ENCODE data around the gene CSRNP2.
A peak's percentile ranks its signal among the peaks of the same experiment; 100 is the strongest.
"Not testable (repeated sequence)": the region's sequence is repeated elsewhere in the genome, so short reads cannot be mapped to it uniquely, and the experiment has no call there.

CSRNP2 gene

GRCh38 chr12:51083126-51083833 lies at the start of gene CSRNP2:
TSS of gene CSRNP2 (minus strand) at chr12:51083596. CDS start at chr12:51076561, 7,035 bp downstream.
- DNase-seq = peak; percentile 95

- DNase-seq = no peak
These were observed 49.3 kb upstream of the CSRNP2 start for GRCh38 chr12:51132693-51133092.

- DNase-seq = no peak
These were observed 48.5 kb upstream of the CSRNP2 start for GRCh38 chr12:51131745-51132521.

- no peak for DNase-seq
These were observed 45.5 kb upstream of the CSRNP2 start for GRCh38 chr12:51128919-51129318.

GRCh38 chr12:51127050-51127729 lies 43.8 kb upstream of the CSRNP2 start:
- DNase-seq = no peak

- no peak for DNase-seq
These were observed 42.9 kb upstream of the CSRNP2 start for GRCh38 chr12:51126297-51126696.

- DNase-seq = no peak
These were observed 41.1 kb upstream of the CSRNP2 start for GRCh38 chr12:51124504-51124903.

GRCh38 chr12:51122844-51123243 lies 39.4 kb upstream of the CSRNP2 start:
- no peak for DNase-seq

- no peak for DNase-seq
These were observed 35.3 kb upstream of the CSRNP2 start for GRCh38 chr12:51118706-51119105.

GRCh38 chr12:51115533-51115932 lies 32.1 kb upstream of the CSRNP2 start:
- no peak for DNase-seq

- DNase-seq = no peak
These were observed 24.7 kb upstream of the CSRNP2 start for GRCh38 chr12:51108136-51108535.

- DNase-seq = no peak
These were observed 20.6 kb upstream of the CSRNP2 start for GRCh38 chr12:51103977-51104376.

GRCh38 chr12:51098611-51099010 lies 15.2 kb upstream of the CSRNP2 start:
- DNase-seq = no peak

- DNase-seq = no peak
These were observed 7.4 kb upstream of the CSRNP2 start for GRCh38 chr12:51090705-51091229.

- DNase-seq = no peak
These were observed 4.4 kb upstream of the CSRNP2 start for GRCh38 chr12:51087818-51088217.

GRCh38 chr12:51086933-51087332 lies 3.5 kb upstream of the CSRNP2 start:
- no peak for DNase-seq

- DNase-seq = no peak
These were observed 2.4 kb upstream of the CSRNP2 start for GRCh38 chr12:51085757-51086156.

- no peak for DNase-seq
These were observed 753 bp downstream of the CSRNP2 start for GRCh38 chr12:51082561-51083125.

GRCh38 chr12:51081421-51081820 lies 2.0 kb downstream of the CSRNP2 start:
- no peak for DNase-seq

GRCh38 chr12:51080136-51080535 lies 3.3 kb downstream of the CSRNP2 start:
- no peak for DNase-seq

- not testable (repeated sequence) for DNase-seq
These were observed 4.5 kb downstream of the CSRNP2 start for GRCh38 chr12:51078866-51079265.

GRCh38 chr12:51078346-51078745 lies 5.0 kb downstream of the CSRNP2 start:
- DNase-seq = not testable (repeated sequence)

GRCh38 chr12:51077930-51078329 lies 5.5 kb downstream of the CSRNP2 start:
- DNase-seq = no peak

All from COR-L47 (cell line).